Uterus (tissue), 2 donors: ENCODE measurements around the gene SPDYE2B.
"Not testable (repeated sequence)": the region's sequence is repeated elsewhere in the genome, so short reads cannot be mapped to it uniquely, and the experiment has no call there.

Experiments
- POLR2A ChIP-seq, 2 donors: fragments of 450-650 bp; IDR thresholded peaks; one replicate each; pipeline ENCODE4 v1.6.1; 2016; ENCODE audit warnings: antibody characterized with exemption in 2 of 2, mild to moderate bottlenecking in 1 of 2, moderate library complexity in 1 of 2
- TF ChIP-seq, protein P1 (sequence below), 4 experiments: fragments of 200-600 bp in 2 of 4; fragments of 450-650 bp in 2 of 4; sonication (generic) in 2 of 4; IDR thresholded peaks; one replicate each; pipeline ENCODE4 v1.5.1; 2016 to 2019; ENCODE audit warnings: antibody characterized with exemption in 4 of 4, mild to moderate bottlenecking in 2 of 4, moderate library complexity in 1 of 4

- TF ChIP-seq, protein P1, sequence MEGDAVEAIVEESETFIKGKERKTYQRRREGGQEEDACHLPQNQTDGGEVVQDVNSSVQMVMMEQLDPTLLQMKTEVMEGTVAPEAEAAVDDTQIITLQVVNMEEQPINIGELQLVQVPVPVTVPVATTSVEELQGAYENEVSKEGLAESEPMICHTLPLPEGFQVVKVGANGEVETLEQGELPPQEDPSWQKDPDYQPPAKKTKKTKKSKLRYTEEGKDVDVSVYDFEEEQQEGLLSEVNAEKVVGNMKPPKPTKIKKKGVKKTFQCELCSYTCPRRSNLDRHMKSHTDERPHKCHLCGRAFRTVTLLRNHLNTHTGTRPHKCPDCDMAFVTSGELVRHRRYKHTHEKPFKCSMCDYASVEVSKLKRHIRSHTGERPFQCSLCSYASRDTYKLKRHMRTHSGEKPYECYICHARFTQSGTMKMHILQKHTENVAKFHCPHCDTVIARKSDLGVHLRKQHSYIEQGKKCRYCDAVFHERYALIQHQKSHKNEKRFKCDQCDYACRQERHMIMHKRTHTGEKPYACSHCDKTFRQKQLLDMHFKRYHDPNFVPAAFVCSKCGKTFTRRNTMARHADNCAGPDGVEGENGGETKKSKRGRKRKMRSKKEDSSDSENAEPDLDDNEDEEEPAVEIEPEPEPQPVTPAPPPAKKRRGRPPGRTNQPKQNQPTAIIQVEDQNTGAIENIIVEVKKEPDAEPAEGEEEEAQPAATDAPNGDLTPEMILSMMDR (IDR thresholded peaks at IDR 0.05) = not testable (repeated sequence)
- not testable (repeated sequence) for TF ChIP-seq POLR2A (IDR thresholded peaks at IDR 0.05)
Observed at GRCh38 chr7:102647813-102648212, 2.3 kb upstream of the SPDYE2B start.
